RKO (cell line): ENCODE results near the gene THY1.

Source experiments
- DNase-seq: peaks from one replicate; pipeline ENCODE4 v3.0.0-alpha.2; 2016; ENCODE audit warnings: low spot score

THY1 gene

GRCh38 chr11:119381181-119381988, 41.6 kb downstream of the THY1 start, which contains the start of gene USP2:
USP2 (minus strand) TSS chr11:119381690; CDS start chr11:119373480, 8,210 bp downstream.
- peak; percentile 96 for DNase-seq

- DNase-seq: no peak
These were observed 42.2 kb downstream of the THY1 start for GRCh38 chr11:119380827-119381180.

GRCh38 chr11:119380160-119380826, 42.7 kb downstream of the THY1 start:
- no peak for DNase-seq

- no peak for DNase-seq
These were observed 44.0 kb downstream of the THY1 start for GRCh38 chr11:119378851-119379465.

GRCh38 chr11:119377961-119378667, 44.9 kb downstream of the THY1 start:
- no peak for DNase-seq

GRCh38 chr11:119377112-119377901, 45.7 kb downstream of the THY1 start:
- no peak for DNase-seq

GRCh38 chr11:119376197-119376847, 46.6 kb downstream of the THY1 start:
- DNase-seq: no peak

- no peak for DNase-seq
These were observed 47.4 kb downstream of the THY1 start for GRCh38 chr11:119375337-119376196.

GRCh38 chr11:119374632-119375336, 48.2 kb downstream of the THY1 start:
- DNase-seq: no peak

- peak; percentile 65 for DNase-seq
These were observed 48.9 kb downstream of the THY1 start for GRCh38 chr11:119373921-119374631.

GRCh38 chr11:119373059-119373920, 49.7 kb downstream of the THY1 start:
- no peak for DNase-seq

GRCh38 chr11:119372260-119373058, 50.5 kb downstream of the THY1 start:
- no peak for DNase-seq

- peak; percentile 59 for DNase-seq
These were observed 51.2 kb downstream of the THY1 start for GRCh38 chr11:119371778-119372182.

GRCh38 chr11:119371067-119371601, 51.8 kb downstream of the THY1 start:
- no peak for DNase-seq

GRCh38 chr11:119370486-119371046, 52.4 kb downstream of the THY1 start:
- DNase-seq: no peak
